Skeletal muscle cell (primary cell): ENCODE measurements around the gene DUSP8.
A peak's percentile ranks its signal among the peaks of the same experiment; 100 is the strongest.
"Not testable (repeated sequence)": the region's sequence is repeated elsewhere in the genome, so short reads cannot be mapped to it uniquely, and the experiment has no call there.

Experiments used
- DNase-seq: peaks from one replicate; pipeline ENCODE4 v3.0.0-alpha.2; 2010; ENCODE audit warnings: low read depth
- H3K4me3 ChIP-seq: 2 replicates; pipeline ENCODE4 v1.5.1; 2011; ENCODE audit warnings: low read depth, mild to moderate bottlenecking, control low read depth, low read length, moderate library complexity

Gene DUSP8

DNA sequence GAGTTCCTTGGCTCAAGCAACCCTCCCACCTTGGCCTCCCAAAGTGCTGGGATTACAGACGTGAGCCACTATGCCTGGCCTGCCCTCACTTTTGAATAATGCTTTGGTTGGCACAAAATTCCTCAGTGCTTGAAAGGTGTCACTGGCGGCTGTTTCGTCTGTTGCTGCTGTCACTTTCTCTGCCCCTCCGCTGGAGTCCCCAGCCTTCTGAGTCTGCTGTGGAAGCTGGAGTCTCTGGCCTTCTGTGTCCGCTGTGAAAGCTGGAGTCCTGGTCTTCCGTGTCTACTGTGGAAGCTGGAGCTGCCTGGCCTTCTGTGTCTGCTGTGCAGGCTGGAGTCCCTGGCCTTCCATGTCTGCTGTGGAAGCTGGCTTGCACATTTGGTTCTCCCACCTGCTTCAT lies 17.9 kb upstream of the DUSP8 start:
- no peak for DNase-seq
- H3K4me3 ChIP-seq: no peak overlapping the region

- not testable (repeated sequence) for DNase-seq, H3K4me3 ChIP-seq
Measured at GRCh38 chr11:1589191-1589963, 17.3 kb upstream of the DUSP8 start.

- DNase-seq: no peak
Measured at GRCh38 chr11:1586699-1587098, 14.6 kb upstream of the DUSP8 start.

GRCh38 chr11:1584661-1585370 lies 12.7 kb upstream of the DUSP8 start, which contains the start of gene KRTAP5-1:
KRTAP5-1 (minus strand) TSS chr11:1585283; CDS start chr11:1585249, 34 bp downstream.
- not testable (repeated sequence) for H3K4me3 ChIP-seq, DNase-seq

More at GRCh38 chr11:1586699-1587098, 14.6 kb upstream of the DUSP8 start:
- H3K4me3 ChIP-seq: no peak overlapping the region

DNA sequence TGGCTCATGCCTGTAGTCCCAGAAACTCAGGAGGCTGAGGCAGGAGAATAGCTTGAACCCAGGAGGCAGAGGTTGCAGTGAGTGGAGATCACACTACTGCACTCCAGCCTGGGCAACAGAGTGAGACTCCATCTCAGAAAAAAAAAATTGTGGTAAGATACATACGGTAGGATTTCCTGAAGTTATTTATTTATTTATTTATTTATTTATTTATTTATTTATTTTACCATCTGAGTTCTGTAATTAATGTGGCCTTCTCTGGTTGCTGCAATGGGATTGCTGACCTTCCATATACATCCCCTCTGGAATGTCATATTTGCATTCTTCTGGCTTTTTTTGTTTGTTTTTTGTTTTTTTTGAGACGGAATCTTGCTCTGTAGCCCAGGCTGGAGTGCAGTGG lies 10.8 kb upstream of the DUSP8 start:
- not testable (repeated sequence) for H3K4me3 ChIP-seq, DNase-seq

- no peak for DNase-seq
- H3K4me3 ChIP-seq: no peak overlapping the region
Measured at GRCh38 chr11:1581976-1582375, 9.9 kb upstream of the DUSP8 start.

GRCh38 chr11:1576825-1577224 lies 4.8 kb upstream of the DUSP8 start:
- H3K4me3 ChIP-seq: no peak overlapping the region
- DNase-seq: no peak

GRCh38 chr11:1575756-1576155 lies 3.7 kb upstream of the DUSP8 start:
- H3K4me3 ChIP-seq, DNase-seq: not testable (repeated sequence)

DNA sequence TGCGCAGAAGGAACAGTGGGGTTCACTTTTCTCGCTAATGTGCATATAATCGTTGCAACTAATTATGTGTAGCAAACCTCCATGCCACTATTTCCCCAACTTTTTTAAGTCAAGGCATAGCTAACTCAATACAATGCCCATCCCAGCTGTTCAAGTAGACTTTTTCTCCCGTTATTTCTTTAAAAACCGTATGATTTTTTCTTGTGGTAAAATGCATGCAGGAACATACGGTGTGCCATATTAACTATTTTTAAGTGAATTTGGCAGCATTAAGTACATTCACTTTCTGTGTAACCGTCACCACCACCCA lies 2.8 kb upstream of the DUSP8 start:
- no peak for DNase-seq
- H3K4me3 ChIP-seq: no peak overlapping the region

DNA sequence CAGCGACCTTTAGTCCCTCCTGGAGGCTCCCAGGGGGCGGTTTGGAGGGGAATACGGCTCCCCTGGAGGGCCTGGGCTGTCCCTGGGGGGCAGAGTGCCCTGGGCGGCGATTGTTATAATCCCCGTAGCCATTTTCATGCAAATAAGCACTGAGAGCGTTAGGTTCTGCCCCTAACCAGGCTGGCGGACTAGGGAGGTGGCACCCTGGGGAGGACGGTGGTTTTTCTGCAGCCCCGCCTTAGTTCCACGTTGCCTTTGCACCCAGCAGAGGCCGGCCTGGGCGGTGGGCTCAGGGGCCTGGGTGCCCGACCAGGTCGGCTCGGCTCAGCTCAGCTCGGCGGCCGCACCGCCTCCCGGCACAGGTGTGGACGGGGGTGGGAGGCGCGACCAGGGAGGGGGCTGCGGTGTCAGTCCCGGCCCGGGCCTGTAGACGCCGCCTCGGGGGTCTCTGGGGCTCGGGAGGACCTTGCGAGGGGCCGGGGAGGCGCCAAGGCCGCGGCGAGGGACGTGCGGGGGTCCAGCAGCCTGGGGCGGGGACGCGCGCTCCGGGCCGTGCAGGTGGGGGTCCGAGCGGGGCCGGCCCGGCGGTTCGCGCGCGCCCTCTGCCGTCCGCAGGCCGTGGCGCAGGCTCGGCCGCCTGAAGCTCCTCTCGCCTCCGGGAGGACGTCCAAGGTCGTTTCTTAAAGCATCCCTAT lies 2.3 kb upstream of the DUSP8 start:
- no peak for DNase-seq
- H3K4me3 ChIP-seq: no peak overlapping the region

- H3K4me3 ChIP-seq: no peak overlapping the region
- DNase-seq: no peak
Measured at GRCh38 chr11:1573903-1574237, 1.8 kb upstream of the DUSP8 start.

- no peak overlapping the region for H3K4me3 ChIP-seq
- DNase-seq: no peak
Measured at GRCh38 chr11:1573077-1573902, 1.2 kb upstream of the DUSP8 start.

GRCh38 chr11:1571760-1572196 lies 293 bp downstream of the DUSP8 start:
- no peak for DNase-seq
- peak overlapping the region; percentile 54 for H3K4me3 ChIP-seq

GRCh38 chr11:1570896-1571759 lies 943 bp downstream of the DUSP8 start:
- H3K4me3 ChIP-seq: peak overlapping the region; percentile 54
- DNase-seq: no peak

DNA sequence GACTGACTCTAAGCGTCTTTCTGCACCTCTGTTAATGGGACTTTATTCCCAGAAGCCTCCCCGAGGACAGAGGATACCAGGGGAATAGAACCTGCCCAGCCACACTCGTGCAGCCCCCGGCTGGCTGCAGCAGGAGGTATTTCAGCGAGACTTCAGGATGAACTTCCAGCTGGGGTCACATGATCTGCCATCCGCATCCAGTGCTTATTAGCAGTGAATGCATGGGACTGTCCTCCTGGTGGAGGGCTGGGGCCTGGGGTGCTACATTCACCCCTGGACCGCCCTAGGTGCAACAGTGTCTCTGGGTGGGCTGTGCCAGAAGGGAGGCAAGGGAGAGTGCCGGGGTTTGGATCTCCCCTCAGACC lies 1.6 kb downstream of the DUSP8 start:
- no peak for DNase-seq

DNA sequence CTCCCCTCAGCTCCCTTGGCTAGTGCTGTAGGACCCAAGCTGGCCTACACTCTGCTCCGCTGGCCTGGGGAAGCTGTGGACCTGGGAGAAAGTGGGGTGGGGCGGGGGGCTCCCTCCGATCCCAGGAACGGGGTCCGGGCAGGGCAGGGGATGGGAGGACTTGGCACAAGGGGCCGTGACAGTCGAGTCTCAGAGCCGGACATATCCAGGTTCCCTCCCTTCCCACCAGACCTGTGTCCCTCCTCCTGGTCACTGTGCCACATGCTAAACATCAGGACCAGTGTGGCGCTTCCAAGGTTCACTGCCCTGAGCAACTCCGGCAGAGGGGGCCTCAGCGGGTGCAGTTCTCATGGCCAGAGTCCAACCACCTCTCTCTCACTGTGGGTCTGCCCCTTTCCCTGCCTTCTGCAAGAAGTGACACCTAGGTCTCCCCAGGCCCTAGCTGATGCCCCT lies 2.0 kb downstream of the DUSP8 start:
- H3K4me3 ChIP-seq: no peak overlapping the region
- DNase-seq: no peak

More for the DNA sequence above, 1.6 kb downstream of the DUSP8 start:
- no peak overlapping the region for H3K4me3 ChIP-seq

DNA sequence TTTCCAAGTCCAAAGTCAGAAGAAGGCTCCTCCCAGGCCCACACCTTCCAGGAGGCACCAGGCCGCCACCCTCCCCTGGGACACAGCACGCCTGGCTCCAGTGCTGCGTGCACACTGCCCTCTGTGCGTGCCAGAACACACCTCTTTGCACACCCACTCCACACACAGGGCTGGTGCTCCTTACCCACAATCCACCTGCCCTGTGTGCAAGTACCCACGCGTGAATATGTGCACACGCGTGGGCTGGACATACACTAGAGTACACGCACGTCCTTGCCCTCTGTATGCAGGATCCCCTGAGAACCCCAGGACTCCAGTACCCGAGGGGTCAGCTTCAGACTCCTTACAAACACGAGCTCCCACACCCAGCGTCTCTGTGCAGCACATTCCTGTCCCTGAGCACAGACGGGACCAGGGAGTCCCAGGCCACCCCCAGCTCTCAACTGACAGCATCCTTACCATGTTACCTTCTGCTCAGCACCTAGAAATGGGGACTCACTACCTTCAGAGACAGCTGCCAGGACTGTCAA lies 2.8 kb downstream of the DUSP8 start:
- DNase-seq: no peak
- H3K4me3 ChIP-seq: no peak overlapping the region

- H3K4me3 ChIP-seq: no peak overlapping the region
- no peak for DNase-seq
Measured at GRCh38 chr11:1568441-1568911, 3.6 kb downstream of the DUSP8 start.
